GM18502 (cell line): Measurements from ENCODE around the gene VPS13D.

Experiments
- ATAC-seq: cut with Tn5 transposase; IDR thresholded peaks from one replicate; pipeline ENCODE4 v1.9.1; 2021; ENCODE audit warnings: mild to moderate bottlenecking; ENCODE audit not compliant: unreplicated experiment, poor library complexity

Gene VPS13D

DNA sequence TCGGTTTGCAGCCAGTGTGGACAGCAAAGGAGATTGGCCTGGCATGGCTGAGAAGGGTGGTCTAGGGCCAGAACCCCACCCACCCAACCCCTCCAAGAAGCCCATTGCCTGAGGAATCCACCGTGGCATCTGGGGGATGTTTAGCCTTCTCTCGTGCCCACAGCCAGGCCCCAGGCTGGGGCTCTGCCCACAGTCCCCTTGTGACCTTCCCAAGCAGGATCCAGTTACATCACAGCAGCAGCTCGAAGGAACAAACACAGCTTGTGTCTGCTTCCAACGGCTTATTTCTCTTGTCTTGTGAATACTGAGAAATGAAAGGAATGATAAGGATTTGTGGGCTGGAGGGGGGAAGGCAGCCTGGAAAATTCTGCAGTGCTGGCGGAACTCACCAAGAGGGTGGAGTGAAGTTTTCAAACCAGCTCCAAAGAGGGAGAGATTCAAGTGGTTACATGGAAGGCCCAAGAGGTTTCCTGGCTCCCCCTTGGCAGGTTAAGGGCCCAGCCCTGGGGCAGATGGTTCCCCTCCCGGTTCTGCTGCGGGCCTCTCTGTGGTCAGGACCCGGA, 326.6 kb downstream of the VPS13D start:
- ATAC-seq, result no peak

DNA sequence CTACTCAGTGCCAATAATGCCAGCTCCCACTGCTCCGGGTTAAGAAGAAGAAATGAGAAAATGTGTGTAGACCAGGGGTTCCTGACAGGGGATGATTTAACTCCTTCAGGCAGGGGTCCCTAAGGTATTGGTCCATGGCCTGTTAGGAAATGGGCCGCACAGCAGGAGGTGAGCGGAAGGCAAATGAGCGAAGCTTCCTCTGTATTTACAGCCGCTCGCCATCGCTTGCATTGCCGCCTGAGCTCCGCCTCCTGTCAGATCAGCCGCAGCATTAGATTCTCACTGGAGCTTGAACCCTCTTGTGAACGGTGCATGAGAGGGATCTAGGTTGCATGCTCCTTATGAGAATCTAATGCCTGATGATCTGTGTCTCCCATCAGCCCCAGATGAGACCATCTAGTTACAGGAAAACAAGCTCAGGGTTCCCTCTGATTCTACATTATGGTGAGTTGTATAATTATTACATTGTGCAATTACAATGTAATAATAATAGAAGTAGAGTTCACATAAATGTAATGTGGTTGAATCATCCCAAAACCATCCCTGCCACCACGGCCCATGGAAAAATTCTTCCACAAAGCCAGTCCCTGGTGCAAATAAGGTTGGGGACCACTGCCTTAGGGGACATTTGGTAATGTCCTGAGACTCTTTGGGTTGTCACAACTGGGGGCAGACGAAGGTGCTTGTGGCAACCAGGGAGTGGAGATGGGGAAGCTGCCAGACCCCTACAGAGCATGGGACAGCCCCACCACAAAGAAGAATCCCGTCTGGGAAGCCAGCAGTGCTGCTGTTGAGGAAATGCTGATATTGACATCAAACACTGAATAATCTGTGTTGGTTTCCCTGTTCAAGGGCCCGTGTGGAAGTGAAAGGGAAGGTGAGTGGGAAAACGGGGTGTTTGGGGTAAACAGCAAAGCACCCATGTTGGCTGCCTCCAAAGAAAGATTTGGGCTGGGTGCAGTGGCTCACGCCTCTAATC, 327.4 kb downstream of the VPS13D start:
- no peak for ATAC-seq

DNA sequence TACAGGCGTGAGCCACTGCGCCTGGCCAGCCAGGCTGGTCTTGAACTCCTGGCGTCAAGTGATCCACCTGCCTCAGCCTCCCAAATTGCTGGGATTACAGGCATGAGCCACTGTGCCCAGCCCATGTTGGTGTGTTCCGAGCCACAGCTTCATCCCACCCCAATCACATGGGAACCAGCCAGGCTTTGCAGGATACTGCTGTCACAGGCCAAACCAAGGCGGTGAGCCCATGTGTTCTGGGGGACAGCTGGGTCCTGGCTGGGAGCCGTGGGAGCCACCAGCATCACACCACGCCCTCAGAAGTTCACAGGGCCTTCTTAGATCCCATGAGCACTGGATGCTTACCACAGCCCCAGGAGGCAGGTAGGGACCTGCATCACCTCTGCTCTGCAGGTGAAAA, 331.3 kb downstream of the VPS13D start:
- ATAC-seq, result no peak
